GM21737 (cell line): ENCODE data around the gene SLC13A5.
"Not testable (repeated sequence)": the region's sequence is repeated elsewhere in the genome, so short reads cannot be mapped to it uniquely, and the experiment has no call there.

Experiments
- ATAC-seq: cut with Tn5 transposase; IDR thresholded peaks from one replicate; pipeline ENCODE4 v1.9.1; 2021; ENCODE audit warnings: mild to moderate bottlenecking, moderate library complexity; ENCODE audit not compliant: unreplicated experiment

The SLC13A5 gene

DNA sequence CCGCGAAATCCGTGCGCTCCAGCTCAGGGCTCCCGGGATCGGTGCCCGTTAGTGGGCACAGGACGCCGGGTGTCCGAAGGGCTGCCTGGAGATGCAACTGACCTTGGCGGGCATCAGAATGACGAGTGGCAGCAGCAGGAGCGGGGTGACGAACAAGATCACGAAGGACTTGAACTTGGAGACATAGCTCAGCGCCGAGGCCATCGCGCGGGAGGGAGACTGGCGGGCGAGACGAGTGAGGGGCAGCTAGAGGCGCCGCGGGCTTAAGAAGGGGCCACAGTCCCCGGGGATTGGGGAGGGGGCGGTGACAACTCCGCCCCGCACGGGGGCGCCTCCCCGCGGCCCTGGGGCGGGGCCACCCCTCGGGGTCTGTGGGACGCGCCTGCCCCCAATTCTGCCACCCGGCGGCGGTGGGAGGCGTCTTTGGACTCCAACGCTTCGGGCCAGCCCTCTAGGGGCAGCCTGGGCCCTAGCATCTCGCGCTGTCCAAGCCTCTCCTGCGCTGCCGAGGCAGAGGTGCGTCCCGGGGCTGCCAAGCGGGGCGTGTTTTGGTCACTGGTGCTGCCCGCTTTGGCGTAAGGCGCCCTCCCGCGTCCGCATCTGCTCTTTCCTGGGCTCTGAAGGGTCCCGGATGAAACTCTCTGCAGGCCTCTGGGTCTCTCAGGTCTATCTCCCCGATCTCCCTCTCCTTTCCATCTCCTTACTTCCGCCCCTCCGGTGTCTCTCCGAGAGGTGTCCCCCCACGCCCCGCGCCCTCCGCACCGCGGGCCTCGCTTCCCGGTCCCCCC, at the start of gene SLC13A5:
SLC13A5 (minus strand) TSS at position 240 of the 788 bp plus-strand sequence; CDS start at position 204, 36 bp downstream.
- no peak for ATAC-seq

DNA sequence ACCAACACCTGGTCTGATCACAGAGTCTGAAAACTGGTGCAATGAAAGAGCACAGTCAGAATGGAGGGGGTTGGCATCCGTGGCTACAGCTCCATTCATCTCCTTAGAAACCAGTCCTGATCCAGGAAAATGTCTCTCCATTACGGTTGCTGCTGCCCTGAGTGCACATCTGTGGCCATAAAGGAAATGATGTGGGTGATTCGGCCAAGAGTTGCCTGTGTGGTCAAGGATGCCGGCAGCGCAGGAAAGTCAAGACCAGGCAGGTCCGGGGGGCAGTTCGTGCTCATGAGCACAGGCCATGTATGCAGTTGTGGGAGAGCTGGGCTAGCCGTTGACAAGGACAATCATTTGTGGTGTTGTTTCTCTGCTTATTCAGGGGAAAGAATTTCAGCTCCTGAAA, 48.6 kb upstream of the SLC13A5 start:
- no peak for ATAC-seq

DNA sequence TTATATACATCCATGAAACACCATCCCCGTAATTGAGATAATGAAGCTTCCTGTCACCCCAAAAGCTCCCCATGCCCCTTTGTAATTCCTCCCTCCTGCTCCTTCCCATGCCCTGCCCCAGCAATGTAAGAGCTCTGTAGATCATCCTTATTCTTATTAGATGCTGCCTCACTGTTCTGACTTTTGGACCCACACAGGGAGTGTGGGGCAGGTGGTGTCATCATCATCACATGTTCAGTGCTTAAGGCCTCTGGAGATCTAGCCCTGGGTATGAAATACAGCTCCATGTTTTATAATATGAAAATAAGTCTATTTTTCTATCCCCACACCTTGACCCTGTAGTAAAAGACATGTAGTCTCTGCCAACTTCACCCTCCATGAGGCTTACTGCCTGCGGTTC, 44.6 kb upstream of the SLC13A5 start:
- ATAC-seq = no peak

DNA sequence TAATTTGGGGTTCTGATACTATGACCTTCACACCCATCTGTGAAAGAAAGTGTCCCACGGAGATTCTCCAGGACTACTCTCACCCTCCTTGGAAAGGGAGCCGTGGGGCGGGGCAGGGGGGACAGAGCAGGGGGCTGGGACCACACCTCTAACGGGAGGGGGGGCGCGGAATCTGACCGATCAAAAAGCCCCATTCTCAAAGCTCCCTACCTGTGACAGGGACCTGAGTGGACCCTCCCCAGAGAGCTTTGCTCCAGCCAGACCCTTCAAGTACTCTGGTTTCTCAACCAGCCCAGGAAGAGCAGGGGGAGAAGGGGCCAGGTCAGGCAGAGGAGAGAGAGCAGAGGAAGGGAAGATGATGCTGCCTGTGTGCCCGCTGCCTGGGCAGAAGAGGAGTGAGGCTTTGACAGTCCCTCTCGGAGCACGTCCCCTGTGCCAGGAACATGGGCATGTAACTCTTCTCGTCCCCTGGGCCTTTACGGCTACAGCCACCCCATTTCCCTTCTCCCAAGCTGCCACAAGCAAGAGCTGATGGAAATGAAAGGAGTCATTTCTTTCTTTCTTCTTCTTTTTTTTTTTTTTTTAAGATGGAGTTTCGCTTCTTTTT, 43.4 kb upstream of the SLC13A5 start:
- ATAC-seq = no peak

DNA sequence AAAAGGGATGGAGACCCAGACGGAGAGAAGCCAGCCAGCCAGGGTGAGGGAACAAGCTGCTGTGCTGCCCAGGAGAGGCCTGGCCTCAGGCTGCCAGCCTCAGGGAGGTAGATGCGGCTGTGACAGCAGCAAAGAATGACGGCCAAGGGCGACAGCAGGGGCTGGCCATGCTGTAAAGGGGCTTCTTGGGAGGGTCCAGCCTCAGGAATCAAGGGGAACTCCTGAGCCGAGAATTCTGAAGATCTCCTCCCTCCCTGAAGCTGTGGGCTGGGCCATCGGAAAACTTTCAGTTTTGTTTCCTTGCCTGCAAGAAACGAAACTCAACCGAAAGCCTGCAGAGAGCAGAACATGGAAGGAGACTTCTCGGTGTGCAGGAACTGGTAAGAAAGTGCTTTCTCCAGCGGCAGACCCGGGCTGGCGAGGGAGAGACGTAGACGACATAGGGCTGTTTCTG, 42.6 kb upstream of the SLC13A5 start, which contains the start of gene XAF1:
XAF1 (plus strand) TSS at position 316 of the 454 bp plus-strand sequence; CDS start at position 349, 33 bp downstream.
- no peak for ATAC-seq

DNA sequence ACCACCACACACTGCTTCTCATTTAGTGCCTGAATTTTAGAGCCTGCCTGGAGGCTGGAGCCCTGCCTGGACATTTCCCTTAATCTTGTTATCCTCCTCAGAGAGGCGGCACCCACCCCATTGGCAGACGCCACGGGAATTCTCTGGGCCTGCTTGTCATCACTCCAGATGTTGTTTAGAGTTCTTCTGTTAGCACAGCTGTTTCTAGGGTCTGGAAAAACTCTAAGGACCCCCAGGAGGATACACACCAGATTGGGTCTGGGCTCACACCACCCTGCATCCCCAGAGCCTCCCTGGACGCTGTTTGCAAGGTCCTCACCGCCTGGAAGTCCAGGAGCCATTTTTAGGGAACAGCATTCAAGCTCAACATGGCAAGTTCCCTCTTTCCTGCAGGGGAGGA, 42.1 kb upstream of the SLC13A5 start:
- ATAC-seq = no peak

DNA sequence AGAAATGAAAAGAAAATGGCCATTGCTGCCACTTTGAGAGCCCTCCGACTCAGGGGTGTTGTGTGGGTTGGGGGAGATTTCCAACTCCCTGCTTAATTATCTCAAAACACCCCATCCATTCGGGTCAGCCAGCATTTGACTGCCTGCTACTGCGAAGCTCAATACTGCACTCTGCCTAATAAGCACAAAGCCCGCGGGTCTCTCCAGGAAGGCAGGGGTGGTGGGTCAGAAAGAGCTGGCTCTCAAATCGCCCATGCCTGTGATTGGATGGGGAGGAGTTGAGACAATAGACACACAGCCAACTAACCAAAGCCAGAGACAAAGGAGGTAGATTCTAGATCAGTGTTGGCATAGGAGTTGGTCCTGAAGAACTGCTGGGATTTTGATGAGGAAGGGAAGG, 40.4 kb upstream of the SLC13A5 start:
- no peak for ATAC-seq

DNA sequence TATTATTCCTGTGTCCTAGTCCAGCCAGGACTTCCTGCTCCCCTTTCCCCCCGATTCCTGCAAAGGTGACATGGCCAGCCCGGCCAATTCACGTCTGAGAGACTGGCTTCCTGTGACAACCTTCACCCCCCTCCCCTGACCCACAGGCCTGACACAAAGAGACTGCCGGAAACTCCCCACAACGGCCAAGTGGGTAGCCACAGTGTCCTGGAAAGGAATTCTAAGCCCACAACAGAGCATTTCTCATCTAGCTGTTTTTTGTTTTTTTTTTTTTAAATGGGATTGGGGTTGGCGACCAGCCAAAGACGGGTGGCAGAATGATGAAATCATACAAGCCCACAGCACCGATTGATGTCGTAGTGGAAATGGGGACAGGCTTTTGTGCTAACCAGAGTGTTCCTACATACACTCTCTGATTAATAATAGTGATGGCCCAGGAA, 39.9 kb upstream of the SLC13A5 start:
- ATAC-seq = no peak

DNA sequence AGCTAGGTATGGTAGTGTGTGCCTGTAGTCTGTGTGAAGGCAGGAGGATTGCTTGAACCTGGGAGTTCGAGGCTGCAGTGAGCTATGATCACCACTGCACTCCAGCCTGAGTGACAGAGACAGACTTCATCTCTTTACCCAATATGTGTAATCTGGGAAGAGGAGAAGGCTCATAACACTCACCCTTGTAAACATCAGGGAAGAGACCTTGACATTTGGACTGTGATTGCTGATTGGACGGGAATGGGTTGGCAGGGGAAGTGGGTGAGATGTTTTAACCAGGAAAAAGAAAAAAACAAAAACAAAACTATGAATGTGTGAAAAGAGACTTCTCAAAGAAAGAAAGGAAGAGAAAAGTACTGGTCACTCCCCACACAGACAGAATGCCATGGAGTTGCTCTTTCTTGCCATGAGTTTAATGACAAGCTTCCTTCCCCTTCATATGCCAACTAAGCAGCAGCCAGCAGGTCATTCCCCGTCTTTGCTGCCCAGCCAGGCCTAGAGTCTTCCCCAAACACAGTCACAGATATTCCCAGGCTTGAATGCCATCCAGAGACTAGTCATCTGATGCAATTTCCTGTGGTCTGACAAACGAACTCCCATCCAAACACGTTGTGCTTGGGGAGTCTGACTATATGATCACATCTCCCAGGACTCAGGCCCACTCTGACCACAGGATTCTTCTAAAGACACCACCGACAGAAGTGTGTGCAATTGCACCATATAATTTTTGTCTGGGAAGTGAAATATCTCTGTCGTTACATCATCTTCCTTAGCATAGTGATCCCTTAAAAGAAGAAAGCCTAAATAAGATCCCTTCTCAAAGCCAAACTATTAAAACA, 39.1 kb upstream of the SLC13A5 start:
- no peak for ATAC-seq

DNA sequence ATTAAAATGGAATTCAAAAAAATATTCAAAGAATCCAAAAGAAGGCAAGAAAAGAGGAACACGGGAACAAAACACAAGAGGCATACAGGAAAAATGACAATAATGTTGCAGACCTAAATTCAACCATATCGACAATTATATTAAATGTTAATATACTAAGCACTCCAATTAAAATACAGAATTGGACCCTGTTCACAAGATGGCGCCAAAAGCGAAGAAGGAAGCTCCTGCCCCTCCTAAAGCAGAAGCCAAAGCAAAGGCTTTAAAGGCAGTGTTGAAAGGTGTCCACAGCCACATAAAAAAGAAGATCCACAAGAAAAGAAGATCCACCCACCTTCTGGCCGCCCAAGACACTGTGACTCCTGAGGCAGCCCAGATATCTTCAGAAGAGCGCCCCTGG, 36.4 kb upstream of the SLC13A5 start:
- no peak for ATAC-seq

DNA sequence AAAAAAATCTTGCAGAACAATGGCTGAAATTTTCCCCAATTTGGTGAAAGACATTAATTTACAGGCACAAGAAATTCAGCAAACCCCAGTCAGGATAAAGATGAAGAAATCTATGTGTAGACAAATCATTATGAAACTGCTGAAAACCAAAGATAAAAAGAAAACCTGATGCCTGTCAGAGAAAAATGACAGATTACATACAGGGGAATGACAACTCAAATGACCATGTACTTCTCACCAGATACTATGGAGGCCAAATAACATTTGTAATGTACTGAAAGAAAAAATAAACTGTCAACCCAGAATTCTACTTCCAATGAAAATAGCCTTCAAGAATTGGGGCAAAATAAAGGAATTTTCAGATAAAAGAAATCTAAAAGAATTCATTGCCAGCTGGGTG, 35.4 kb upstream of the SLC13A5 start:
- no peak for ATAC-seq

DNA sequence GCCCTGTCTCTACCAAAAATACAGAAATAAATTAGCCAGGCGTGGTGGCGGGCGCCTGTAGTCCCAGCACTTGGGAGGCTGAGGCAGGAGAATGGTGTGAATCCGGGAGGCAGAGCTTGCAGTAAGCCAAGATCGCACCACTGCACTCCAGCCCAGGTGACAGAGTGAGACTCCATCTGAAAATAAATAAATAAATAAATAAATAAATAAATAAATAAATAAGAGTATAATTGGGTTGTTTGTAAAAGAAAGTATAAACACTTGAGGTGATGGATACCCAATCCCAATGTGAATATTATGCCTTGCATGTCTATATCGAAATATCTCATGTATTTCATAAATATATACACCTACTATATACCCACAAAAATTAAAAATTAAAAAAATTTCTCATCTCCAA, 33.5 kb upstream of the SLC13A5 start:
- ATAC-seq = not testable (repeated sequence)

DNA sequence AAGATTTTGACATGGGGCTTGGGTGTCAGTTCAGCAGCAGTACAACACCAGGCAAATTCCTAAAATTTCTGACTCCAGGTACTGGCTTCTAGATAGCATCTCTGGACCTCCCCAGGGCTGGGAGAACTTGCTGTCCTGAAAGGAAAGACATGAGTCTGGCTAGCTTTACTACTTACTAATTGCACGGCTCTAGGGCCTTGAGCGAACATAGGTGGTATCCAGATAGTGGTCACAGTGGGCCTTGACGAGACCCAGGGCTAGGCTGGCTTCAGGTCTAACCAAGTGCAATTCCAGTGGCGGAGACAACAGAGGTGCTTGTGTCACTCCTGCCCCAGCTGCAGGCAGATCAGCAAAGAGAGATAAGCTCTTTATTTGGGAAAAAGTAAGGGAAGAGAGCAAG, 16.4 kb upstream of the SLC13A5 start:
- ATAC-seq = no peak

DNA sequence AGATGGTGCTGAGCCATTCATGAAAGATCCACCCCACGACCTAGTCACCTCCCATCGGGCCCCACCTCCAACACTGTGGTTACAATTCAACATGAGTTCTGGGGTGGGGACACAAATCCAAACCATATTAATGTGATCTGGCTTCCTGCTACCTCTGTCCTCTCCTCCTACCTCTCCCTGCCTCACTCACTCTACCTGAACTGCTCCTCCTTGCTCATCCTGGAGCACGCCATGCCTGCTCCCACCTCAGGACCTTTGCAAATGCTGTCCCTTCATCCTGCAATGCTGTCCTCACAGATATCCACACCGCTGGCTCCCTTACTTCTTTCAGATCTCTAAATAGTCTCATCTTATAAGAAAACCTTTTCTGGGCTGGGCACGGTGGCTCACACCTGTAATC, 10.8 kb upstream of the SLC13A5 start:
- ATAC-seq = no peak

DNA sequence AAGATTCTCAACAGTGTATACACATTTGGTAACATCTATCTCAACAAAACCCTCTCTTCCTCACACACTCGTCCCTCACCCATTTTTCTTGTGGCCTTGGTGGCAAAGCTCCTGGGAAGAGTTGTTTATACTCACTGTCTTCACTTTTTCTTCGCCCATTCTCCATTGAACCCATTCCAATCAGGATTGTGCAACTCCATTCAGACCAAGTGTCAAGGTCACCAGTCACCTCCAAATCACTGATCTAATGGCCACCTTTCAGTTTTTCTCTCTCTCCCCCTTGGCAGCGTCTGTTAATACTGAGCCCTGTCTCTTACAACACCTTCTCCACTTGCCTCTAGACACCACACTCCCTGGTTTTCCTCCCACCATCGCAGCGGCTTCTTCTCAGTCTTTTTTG, 8.6 kb upstream of the SLC13A5 start:
- no peak for ATAC-seq

DNA sequence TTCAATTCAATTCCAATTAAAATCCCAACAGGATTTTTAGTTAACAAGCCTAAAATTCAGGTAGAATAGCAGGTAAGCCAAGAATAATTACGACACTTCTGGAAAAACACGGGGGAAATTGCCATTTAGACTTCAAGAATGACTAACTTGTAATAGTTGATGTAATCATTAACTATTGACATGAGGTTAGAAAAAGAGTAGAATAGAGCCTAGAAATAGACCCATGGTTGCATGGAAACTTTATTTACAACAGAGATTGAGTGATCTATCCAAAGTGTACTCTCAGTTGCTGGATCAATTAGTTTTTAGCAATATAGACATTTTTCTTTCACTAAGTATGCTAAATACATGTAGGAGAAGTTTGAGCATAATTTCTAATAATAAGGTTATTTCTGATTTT, 3.6 kb upstream of the SLC13A5 start:
- ATAC-seq = no peak

DNA sequence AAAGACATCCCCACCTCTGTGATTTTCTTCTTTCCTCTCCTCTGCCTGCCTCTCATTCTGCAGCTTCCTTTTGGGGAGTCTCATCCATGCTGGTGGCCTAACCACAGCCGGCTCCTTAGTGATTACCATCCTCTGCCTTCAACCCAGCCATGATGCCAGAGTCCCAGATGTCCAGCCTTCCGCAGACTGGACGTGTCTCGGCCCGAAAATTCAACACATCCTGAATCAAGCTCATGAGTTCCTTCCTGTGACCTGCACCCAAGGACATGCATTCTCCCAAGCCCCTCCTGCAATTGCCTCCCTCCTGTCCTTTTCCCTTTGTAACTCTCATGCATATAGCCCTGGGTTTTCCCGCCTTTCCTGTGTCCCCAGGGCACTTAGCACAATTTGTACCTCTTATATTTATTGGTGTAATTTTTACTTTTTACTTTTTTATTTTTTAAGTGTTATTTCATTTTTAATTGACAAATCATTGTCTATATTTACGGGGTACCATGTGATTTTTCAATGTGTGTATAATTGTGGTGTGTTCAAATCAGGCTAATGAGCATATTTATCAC, 1.2 kb upstream of the SLC13A5 start:
- no peak for ATAC-seq

DNA sequence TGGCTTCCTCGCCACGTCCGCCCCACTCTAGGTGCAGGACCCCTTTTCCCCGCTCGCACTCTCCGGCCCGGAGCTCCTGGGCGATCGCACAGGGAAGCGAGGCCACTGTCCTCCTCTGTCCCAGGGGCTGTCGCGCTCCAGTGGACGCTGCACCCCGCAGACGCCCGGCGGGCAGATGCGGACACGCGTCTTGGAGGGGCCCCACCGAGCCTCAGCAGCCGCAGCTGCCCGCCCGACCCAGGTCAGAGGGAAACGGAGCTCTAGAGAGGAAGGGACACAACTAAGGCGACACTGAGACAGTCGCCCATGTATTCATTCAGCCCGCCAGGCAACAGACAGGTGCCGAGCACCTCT, 726 bp upstream of the SLC13A5 start:
- ATAC-seq = no peak

DNA sequence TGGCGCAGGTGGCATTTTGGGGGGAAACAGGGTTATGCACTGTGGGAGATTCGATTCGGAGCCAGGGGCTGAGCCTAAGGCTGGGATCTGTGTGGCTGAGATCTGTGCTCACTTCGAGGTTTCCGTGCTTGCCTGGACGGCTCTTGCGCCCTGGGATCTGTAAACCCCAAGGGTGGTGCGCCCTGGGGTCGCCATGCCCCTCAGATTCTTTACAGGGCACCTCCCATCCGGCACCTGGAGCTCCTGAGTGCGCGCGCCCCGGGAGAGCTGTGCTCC, 377 bp downstream of the SLC13A5 start:
- no peak for ATAC-seq

DNA sequence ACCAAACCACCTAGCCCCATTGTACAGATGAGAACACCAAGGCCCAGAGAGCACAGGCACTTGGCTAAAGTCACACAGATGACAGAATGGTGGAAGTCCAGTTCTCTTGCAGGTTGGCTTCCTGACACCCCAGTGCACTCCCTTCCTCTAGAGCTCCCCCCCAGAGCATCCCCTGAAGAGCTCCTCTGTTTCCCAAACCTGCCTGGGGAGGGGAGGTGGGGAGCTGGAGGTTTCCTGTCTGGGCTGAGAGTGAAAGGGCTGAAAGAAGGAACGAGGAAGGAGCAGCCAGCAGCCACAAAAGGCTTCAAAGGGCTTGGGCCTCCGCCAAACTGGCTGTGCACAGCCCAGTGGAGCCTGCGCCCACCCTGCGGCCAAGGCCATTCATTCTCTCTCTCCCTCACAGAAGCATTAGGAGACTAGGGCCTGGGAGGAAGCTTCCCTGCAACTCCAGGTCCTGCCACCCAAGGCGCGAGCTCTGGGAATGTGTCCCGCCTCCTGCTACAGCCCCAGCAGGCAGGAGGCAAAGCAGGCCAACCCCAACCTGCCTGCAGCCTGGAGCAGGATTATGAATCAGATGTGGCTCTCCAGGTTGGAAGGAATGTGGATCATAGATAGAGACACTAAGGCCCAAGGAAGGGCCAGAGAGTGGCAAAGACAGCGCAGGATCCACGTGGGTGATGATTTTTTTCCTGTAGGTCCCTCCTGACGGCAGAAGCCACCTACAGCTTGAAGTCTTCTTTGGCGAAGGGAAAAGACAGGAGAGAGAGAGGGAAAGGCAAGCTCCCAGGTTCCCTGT, 913 bp downstream of the SLC13A5 start:
- ATAC-seq = no peak

DNA sequence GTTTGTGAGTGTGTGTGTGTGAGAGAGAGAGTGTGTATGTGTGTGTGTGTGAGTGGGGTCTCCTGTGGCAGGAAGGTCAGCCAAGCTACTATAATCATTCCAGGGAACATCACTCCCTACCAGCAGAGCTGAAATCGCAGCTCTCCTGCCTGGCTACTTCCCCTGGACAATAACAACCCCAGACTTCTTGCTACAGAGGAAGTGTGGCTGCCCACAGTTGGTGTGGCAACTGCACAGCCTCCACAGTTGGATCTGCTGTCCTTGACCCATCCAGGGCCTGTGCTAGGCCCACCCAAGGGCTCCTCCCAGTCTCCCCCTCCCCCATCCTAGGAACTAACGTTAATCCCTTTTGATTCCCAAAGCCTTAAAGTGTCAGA, 1.5 kb downstream of the SLC13A5 start:
- no peak for ATAC-seq
